GM06990 (cell line): ENCODE data around the gene UBAC2.
A peak's percentile ranks its signal among the peaks of the same experiment; 100 is the strongest.

Experiments
- DNase-seq: peaks from one replicate; pipeline ENCODE4 v3.0.0-alpha.2; 2011; ENCODE audit not compliant: insufficient read length; ENCODE audit errors: extremely low read depth
- H3K27me3 ChIP-seq: replicated peaks from 2 replicates; pipeline ENCODE4 v1.6.0; 2011; ENCODE audit warnings: low read length; ENCODE audit not compliant: control insufficient read depth, insufficient read depth
- H3K36me3 ChIP-seq: 2 replicates; pipeline ENCODE4 v1.5.1; 2011; ENCODE audit warnings: low read length; ENCODE audit not compliant: control insufficient read depth, insufficient read depth
- H3K4me3 ChIP-seq: replicated peaks from 2 replicates; pipeline ENCODE4 v1.5.1; 2011; ENCODE audit warnings: low read depth, mild to moderate bottlenecking, control low read depth, low read length
- CTCF ChIP-seq: IDR thresholded peaks from 2 replicates; pipeline ENCODE4 v1.5.1; 2011; ENCODE audit warnings: low read length, control low read depth, mild to moderate bottlenecking, inconsistent platforms; ENCODE audit not compliant: insufficient read depth, poor library complexity, severe bottlenecking

The UBAC2 gene

GRCh38 chr13:99288089-99288488, 87.4 kb downstream of the UBAC2 start:
- Histone ChIP-seq H3K27me3 (no peaks in the 10 kb centered on the region), H3K4me3 (no peak overlapping the region), H3K36me3 (peaks cover 2% of the 10 kb centered on the region; the same call in 1 of the 2 replicates)
- peak; percentile 83 for DNase-seq
- no peak for TF ChIP-seq CTCF

DNA sequence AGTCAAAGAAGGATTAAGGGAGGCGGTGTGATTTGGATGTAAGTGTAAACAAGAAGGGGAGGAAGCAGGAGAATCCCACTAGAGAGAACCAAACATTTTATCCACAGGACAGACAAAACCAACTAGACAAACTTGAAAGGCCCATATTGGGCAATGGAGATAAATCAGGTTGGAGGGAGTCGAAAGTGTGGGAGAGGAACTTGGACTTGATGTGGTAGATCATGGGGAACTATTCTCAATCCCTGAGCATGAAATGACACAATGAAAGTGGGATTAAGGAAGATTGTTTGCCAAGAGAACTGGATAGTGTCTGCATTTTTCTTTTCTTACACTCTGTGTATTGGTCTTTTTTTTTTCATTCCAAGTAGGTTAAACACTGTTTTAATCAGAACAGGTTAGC, 88.6 kb downstream of the UBAC2 start:
- TF ChIP-seq CTCF = no peak
- no peak for DNase-seq
- no peaks in the 10 kb centered on the region for H3K27me3 ChIP-seq
- peaks cover 4% of the 10 kb centered on the region for H3K36me3 ChIP-seq
- H3K4me3 ChIP-seq = no peak overlapping the region

DNA sequence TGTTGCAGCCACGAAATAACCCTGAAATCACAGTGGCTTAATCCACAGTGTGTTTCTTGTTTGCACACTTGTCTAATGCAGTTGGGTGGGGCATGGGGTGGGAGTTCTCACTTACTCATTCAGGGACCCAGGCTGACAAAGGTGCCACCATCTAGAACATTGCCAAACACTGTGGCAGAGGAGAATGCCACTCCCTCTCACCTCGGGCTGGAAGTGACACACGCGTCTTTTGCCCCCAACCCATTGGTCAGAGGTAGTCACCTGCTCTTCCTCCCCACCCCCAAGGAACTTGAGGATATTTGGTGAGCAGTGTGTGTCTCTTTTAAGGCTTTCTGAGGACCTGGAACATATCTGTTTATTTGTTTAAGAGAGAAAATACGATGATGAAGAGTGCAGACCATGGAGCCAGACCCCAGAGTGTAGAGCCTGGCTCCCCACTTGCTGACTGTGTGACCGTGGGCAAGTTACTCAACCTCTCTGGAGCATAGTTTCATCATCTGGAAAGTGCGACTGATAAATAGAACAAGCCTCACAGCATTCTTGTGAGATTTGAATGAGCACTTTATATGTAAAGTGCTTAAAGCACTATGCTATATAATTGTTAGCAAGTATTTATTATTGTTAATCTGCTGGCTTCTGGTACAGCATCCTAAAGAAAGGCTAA, 89.2 kb downstream of the UBAC2 start:
- Histone ChIP-seq H3K27me3 (no peaks in the 10 kb centered on the region), H3K36me3 (peaks cover 5% of the 10 kb centered on the region), H3K4me3 (no peak overlapping the region)
- no peak for TF ChIP-seq CTCF
- DNase-seq = no peak

DNA sequence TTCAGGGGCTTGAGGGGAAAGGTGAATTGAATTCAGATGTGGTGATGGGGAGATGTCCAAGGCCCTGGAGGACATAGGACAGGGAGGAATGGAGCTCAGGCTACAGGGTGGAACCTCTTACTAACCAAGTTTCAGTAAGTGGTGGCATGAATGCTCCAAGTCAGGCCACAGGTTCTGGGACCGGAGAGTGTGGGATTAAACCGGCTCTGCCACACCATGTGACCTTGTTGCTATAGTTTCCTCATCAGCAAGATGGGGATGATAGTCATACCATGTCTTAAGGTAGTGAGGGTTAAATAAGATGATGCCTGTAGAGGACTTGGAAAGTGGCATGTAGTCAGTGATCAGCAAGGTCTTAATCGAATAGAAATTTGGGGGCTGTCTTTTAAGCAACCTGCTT, 90.2 kb downstream of the UBAC2 start:
- Histone ChIP-seq H3K4me3 (no peak overlapping the region), H3K27me3 (no peaks in the 10 kb centered on the region), H3K36me3 (peaks cover 10% of the 10 kb centered on the region)
- TF ChIP-seq CTCF = no peak
- no peak for DNase-seq

DNA sequence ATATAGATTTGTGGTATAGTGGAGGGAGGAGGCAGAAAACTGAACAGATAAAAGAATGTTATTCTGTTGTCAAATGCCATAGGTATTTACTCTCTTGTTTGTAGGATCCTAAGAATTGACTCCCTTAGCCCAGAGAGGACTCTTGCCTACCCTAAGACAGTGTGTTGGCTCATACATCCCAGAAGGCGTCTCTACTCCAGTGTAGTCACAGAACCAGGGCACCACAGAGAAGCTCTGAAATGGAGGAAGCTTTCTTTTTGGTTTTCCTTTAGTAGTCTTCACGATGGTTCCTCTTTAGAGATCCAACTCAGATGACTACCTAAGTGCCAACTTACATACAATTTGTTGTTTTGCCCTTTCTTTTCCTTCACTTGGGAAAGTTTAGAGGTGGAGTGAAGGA, 92.5 kb downstream of the UBAC2 start:
- Histone ChIP-seq H3K36me3 (peaks cover 10% of the 10 kb centered on the region), H3K27me3 (no peaks in the 10 kb centered on the region), H3K4me3 (no peak overlapping the region)
- TF ChIP-seq CTCF = no peak
- DNase-seq = no peak

- Histone ChIP-seq H3K4me3 (no peak overlapping the region), H3K36me3 (peaks cover 10% of the 10 kb centered on the region), H3K27me3 (no peaks in the 10 kb centered on the region)
- no peak for DNase-seq
- TF ChIP-seq CTCF = no peak
Observed at GRCh38 chr13:99294198-99294597, 93.5 kb downstream of the UBAC2 start.
